K562 (cell line): ENCODE measurements around the gene BMP10. TPM values are rescaled to one million over a fixed set of nuclear protein-coding genes. Genes with fewer than 3 reads are reported as not detected.
A peak's percentile ranks its signal among the peaks of the same experiment; 100 is the strongest.

Experiments
- ARHGAP35 ChIP-seq: fragments of 450-650 bp; IDR thresholded peaks from 2 replicates; pipeline ENCODE4 v1.6.1; 2018; ENCODE audit not compliant: partially characterized antibody
- BRF1 ChIP-seq: IDR thresholded peaks from 3 replicates; pipeline ENCODE4 v1.6.1; 2011; ENCODE audit warnings: borderline replicate concordance, mild to moderate bottlenecking; ENCODE audit not compliant: insufficient read length; ENCODE audit errors: extremely low read depth
- CBFA2T2 ChIP-seq: fragments of 450-650 bp; conservative IDR thresholded peaks from 2 replicates; pipeline ENCODE4 v1.6.1; 2017; ENCODE audit warnings: mild to moderate bottlenecking
- DLX4 ChIP-seq: fragments of 250-450 bp; sonication (Bioruptor Pico); IDR thresholded peaks from 2 replicates; pipeline ENCODE4 v1.6.1; 2021; ENCODE audit warnings: mild to moderate bottlenecking
- ELF2 ChIP-seq: fragments of 250-450 bp; sonication (Bioruptor Pico); IDR thresholded peaks from 2 replicates; pipeline ENCODE4 v1.5.0; 2021; ENCODE audit warnings: mild to moderate bottlenecking
- ETS2 ChIP-seq: IDR thresholded peaks from 2 replicates; pipeline ENCODE4 v1.6.1; 2016; ENCODE audit warnings: borderline replicate concordance, missing genetic modification characterization, mild to moderate bottlenecking, moderate library complexity, missing compliant biosample characterization; ENCODE audit not compliant: poor library complexity, severe bottlenecking
- GABPA ChIP-seq: fragments of 200-800 bp; sonication (Bioruptor generic); conservative IDR thresholded peaks from 2 replicates; pipeline ENCODE4 v1.6.1; 2016; ENCODE audit warnings: low read depth, missing genetic modification characterization, missing compliant biosample characterization
- HMGXB4 ChIP-seq: sonication (generic); formaldehyde crosslinking; IDR thresholded peaks from 2 replicates; pipeline ENCODE4 v1.8.1; 2023; ENCODE audit warnings: mild to moderate bottlenecking, missing genetic modification reagents
- KDM4B ChIP-seq, 2 experiments: fragments of 450-650 bp in 1 of 2; sonication (generic) in 1 of 2; IDR thresholded peaks; 2 replicates each; pipeline ENCODE4 v1.6.1; 2016 to 2017; ENCODE audit warnings: borderline replicate concordance in 2 of 2, antibody characterized with exemption in 1 of 2, low read depth in 1 of 2, mild to moderate bottlenecking in 1 of 2
- MAFG ChIP-seq: fragments of 450-650 bp; conservative IDR thresholded peaks from 2 replicates; pipeline ENCODE4 v1.6.1; 2016; ENCODE audit warnings: missing genetic modification characterization, missing compliant biosample characterization
- MAZ ChIP-seq, 2 experiments: fragments of 450-650 bp in 1 of 2; sonication (generic) in 1 of 2; formaldehyde crosslinking; IDR thresholded peaks in 1 of 2; conservative IDR thresholded peaks in 1 of 2; 2 replicates each; pipeline versions ENCODE4 v1.4.0 to v1.5.0; 2020; ENCODE audit warnings: mild to moderate bottlenecking in 1 of 2, missing genetic modification reagents in 1 of 2
- MECOM ChIP-seq: fragments of 250-450 bp; sonication (Bioruptor Pico); IDR thresholded peaks from 2 replicates; pipeline ENCODE4 v1.8.0; 2022; ENCODE audit warnings: inconsistent platforms
- MEIS2 ChIP-seq: fragments of 450-650 bp; IDR thresholded peaks from 2 replicates; pipeline ENCODE4 v1.6.1; 2014; ENCODE audit warnings: mild to moderate bottlenecking; ENCODE audit not compliant: partially characterized antibody
- MXI1 ChIP-seq: IDR thresholded peaks from 2 replicates; pipeline ENCODE4 v1.6.1; 2011; ENCODE audit warnings: low read depth, mild to moderate bottlenecking, improper control_type of control experiment, low read length
- RBM14 ChIP-seq: fragments of 200-400 bp; formaldehyde crosslinking; IDR thresholded peaks from 2 replicates; pipeline ENCODE4 v1.6.1; 2018; ENCODE audit warnings: low read depth, mild to moderate bottlenecking, low read length, moderate library complexity, borderline replicate concordance; ENCODE audit not compliant: insufficient read depth
- RBM17 ChIP-seq: fragments of 200-400 bp; formaldehyde crosslinking; IDR thresholded peaks from 2 replicates; pipeline ENCODE4 v1.6.1; 2017; ENCODE audit warnings: low read depth, mild to moderate bottlenecking, low read length, borderline replicate concordance
- TARDBP ChIP-seq: fragments of 450-650 bp; IDR thresholded peaks from 2 replicates; pipeline ENCODE4 v1.6.1; 2016
- TCF3 ChIP-seq: sonication (generic); formaldehyde crosslinking; IDR thresholded peaks from 2 replicates; pipeline ENCODE4 v1.4.0; 2020; ENCODE audit warnings: mild to moderate bottlenecking, missing genetic modification reagents
- YY1 ChIP-seq, 3 experiments: IDR thresholded peaks; 2 replicates each; pipeline ENCODE4 v1.6.1; 2011; ENCODE audit warnings: low read length in 2 of 3, mild to moderate bottlenecking in 2 of 3, moderate library complexity in 2 of 3, borderline replicate concordance in 1 of 3, control low read depth in 1 of 3, low read depth in 1 of 3; ENCODE audit not compliant: insufficient read depth in 3 of 3, insufficient replicate concordance in 2 of 3, control insufficient read depth in 1 of 3, insufficient read length in 1 of 3; ENCODE audit errors: extremely low read depth in 1 of 3
- ZFPM2 ChIP-seq: fragments of 250-450 bp; sonication (Bioruptor Pico); IDR thresholded peaks from 2 replicates; pipeline ENCODE4 v1.5.1; 2022; ENCODE audit warnings: mild to moderate bottlenecking
- ZNF140 ChIP-seq: fragments of 250-450 bp; sonication (Bioruptor Pico); IDR thresholded peaks from 2 replicates; pipeline ENCODE4 v1.8.0; 2021; ENCODE audit warnings: moderate library complexity, mild to moderate bottlenecking, inconsistent platforms
- ZNF263 ChIP-seq: sonication (generic); formaldehyde crosslinking; IDR thresholded peaks from 2 replicates; pipeline ENCODE4 v1.8.0; 2022; ENCODE audit warnings: mild to moderate bottlenecking, missing genetic modification reagents, borderline replicate concordance
- ZNF277 ChIP-seq: fragments of 250-450 bp; sonication (Bioruptor Pico); IDR thresholded peaks from 2 replicates; pipeline ENCODE4 v1.8.0; 2022; ENCODE audit warnings: inconsistent platforms, mild to moderate bottlenecking, moderate library complexity, borderline replicate concordance
- ZNF311 ChIP-seq: fragments of 250-450 bp; sonication (Bioruptor Pico); IDR thresholded peaks from 2 replicates; pipeline ENCODE4 v1.4.0; 2020; ENCODE audit warnings: mild to moderate bottlenecking, moderate library complexity
- ZSCAN32 ChIP-seq: fragments of 450-650 bp; formaldehyde crosslinking; IDR thresholded peaks from 2 replicates; pipeline ENCODE4 v1.4.0; 2020; ENCODE audit warnings: mild to moderate bottlenecking, moderate library complexity
- polyA plus RNA-seq, 8 experiments: library from polyadenylated mRNA; depleted of rRNA in 4 of 8; stranded (reverse) in 5 of 8; unstranded in 3 of 8; fragments of >200 nt; fragmentation: Nextera tagmentation in 2 of 8; fragmentation: Illumina TruSeq in 1 of 8; extraction: Ambion mirVana in 2 of 8; extraction: Trizol in 1 of 8; gene quantifications; 2 replicates each; pipeline versions ENCODE4 v1.2.1 to v1.2.3, GENCODE V29; 2011 to 2014; ENCODE audit warnings: inconsistent platforms in 1 of 8, missing spikeins in 1 of 8
- total RNA-seq, 7 experiments: library from RNA; depleted of rRNA in 6 of 7; stranded (reverse); fragments of >200 nt in 6 of 7; fragmentation: Illumina TruSeq in 2 of 7; extraction: Trizol in 2 of 7; gene quantifications; 2 replicates each; pipeline versions ENCODE4 v1.2.1 to v1.2.3, GENCODE V29; 2011 to 2021; ENCODE audit warnings: low replicate concordance in 1 of 7

Gene BMP10
- total and polyA plus RNA-seq, 9 of the 15 experiments (the other 6 are each of a cell fraction or from before 2014, with no cell fraction given) = 0.11 to 0.91 (median 0.43) TPM

- TF ChIP-seq ETS2 (tag) = no peak
- no peak for TF ChIP-seq BRF1
- no peak for TF ChIP-seq ZNF263
- no peak for TF ChIP-seq HMGXB4 (CRISPR knock-in tag)
- TF ChIP-seq ZNF277 (CRISPR knock-in tag) = no peak
- TF ChIP-seq CBFA2T2 = no peak
- no peak for TF ChIP-seq ZFPM2
- no peak for TF ChIP-seq YY1 (IDR thresholded peaks at IDR 0.05; ENCODE audit: borderline replicate concordance in 1 of 3, control insufficient read depth in 1 of 3, extremely low read depth in 1 of 3, insufficient read depth in 3 of 3, insufficient read length in 1 of 3, insufficient replicate concordance in 2 of 3, low read depth in 1 of 3, low read length in 2 of 3)
- TF ChIP-seq RBM14 = no peak
- TF ChIP-seq ZNF311 = no peak
- no peak for TF ChIP-seq ZNF140 (CRISPR knock-in tag)
- TF ChIP-seq RBM17 = no peak
- no peak for TF ChIP-seq MAZ (CRISPR knock-in tag; conservative IDR thresholded peaks at IDR 0.05 in 1 of 2, IDR thresholded peaks at IDR 0.05 in 1 of 2)
- TF ChIP-seq KDM4B (IDR thresholded peaks at IDR 0.05; ENCODE audit: borderline replicate concordance in 2 of 2, low read depth in 1 of 2) = no peak
- TF ChIP-seq MECOM (CRISPR knock-in tag) = peak; percentile 86
- peak; percentile 64 for TF ChIP-seq GABPA (tag)
- TF ChIP-seq ELF2 (CRISPR knock-in tag) = no peak
- TF ChIP-seq TARDBP = no peak
- no peak for TF ChIP-seq TCF3 (CRISPR knock-in tag)
- TF ChIP-seq MAFG (tag) = no peak
- TF ChIP-seq DLX4 = no peak
- no peak for TF ChIP-seq MXI1
- peak; percentile 98 for TF ChIP-seq MEIS2
- TF ChIP-seq ZSCAN32 (CRISPR knock-in tag) = no peak
- TF ChIP-seq ARHGAP35 = no peak
These were observed 982 bp downstream of the BMP10 start (continued) for GRCh38 chr2:68870215-68870614.
